Natural killer cell (primary cell): Measurements from ENCODE around the gene ZNF12. TPM values are rescaled to one million over a fixed set of nuclear protein-coding genes. Genes with fewer than 3 reads are reported as not detected.
"Not testable (repeated sequence)": the region's sequence is repeated elsewhere in the genome, so short reads cannot be mapped to it uniquely, and the experiment has no call there.

Source experiments
- ATAC-seq, 3 donors: fragments of 150-1000 bp in 2 of 3; fragments of 200-7000 bp in 1 of 3; cut with Tn5 transposase; 1 replicate in 1 of 3; 2 replicates in 2 of 3; pipeline ENCODE4 v1.10.0; 2021; ENCODE audit warnings: mild to moderate bottlenecking in 2 of 3, moderate library complexity in 2 of 3
- DNase-seq, 2 donors: peaks; one replicate each; pipeline versions ENCODE4 v3.0.0 to v3.0.0-alpha.2; 2013 to 2021; ENCODE audit warnings: mixed read lengths in 1 of 2
- H3K27ac ChIP-seq: one replicate; pipeline ENCODE4 v1.5.1; 2013; ENCODE audit warnings: mild to moderate bottlenecking, low read length
- H3K27me3 ChIP-seq: one replicate; pipeline ENCODE4 v1.6.1; 2013; ENCODE audit warnings: low read length; ENCODE audit not compliant: control insufficient read depth, insufficient read depth
- H3K36me3 ChIP-seq: one replicate; pipeline ENCODE4 v1.6.1; 2013; ENCODE audit warnings: low read length; ENCODE audit not compliant: control insufficient read depth, insufficient read depth
- H3K4me1 ChIP-seq: one replicate; pipeline ENCODE4 v1.6.1; 2013; ENCODE audit warnings: low read length; ENCODE audit not compliant: control insufficient read depth, insufficient read depth
- H3K4me3 ChIP-seq: one replicate; pipeline ENCODE4 v1.5.1; 2013; ENCODE audit warnings: low read length
- H3K9me3 ChIP-seq: one replicate; pipeline ENCODE4 v1.6.1; 2013; ENCODE audit warnings: low read length; ENCODE audit not compliant: control insufficient read depth, insufficient read depth
- H3K27ac Mint-ChIP-seq, 2 donors: one replicate each; pipeline ENCODE4 v1.8.0; 2022; ENCODE audit warnings: mild to moderate bottlenecking in 2 of 2, mixed read lengths in 2 of 2, moderate library complexity in 1 of 2
- H3K27me3 Mint-ChIP-seq, 2 donors: one replicate each; pipeline ENCODE4 v1.8.0; 2022; ENCODE audit warnings: low read depth in 2 of 2, mixed read lengths in 2 of 2
- H3K36me3 Mint-ChIP-seq: one replicate; pipeline ENCODE4 v1.8.0; 2022; ENCODE audit warnings: mixed read lengths
- H3K4me1 Mint-ChIP-seq, 2 donors: one replicate each; pipeline ENCODE4 v1.8.0; 2022; ENCODE audit warnings: mixed read lengths in 2 of 2
- H3K4me3 Mint-ChIP-seq: one replicate; pipeline ENCODE4 v1.8.0; 2022; ENCODE audit warnings: mild to moderate bottlenecking, moderate library complexity, mixed read lengths
- H3K9me3 Mint-ChIP-seq, 2 donors: one replicate each; pipeline ENCODE4 v1.8.0; 2022; ENCODE audit warnings: mixed read lengths in 2 of 2
- WGBS: methylation state at CpG from one replicate; pipeline ENCODE4 v1.1.7; 2013; ENCODE audit warnings: missing lambda C conversion rate; ENCODE audit not compliant: insufficient coverage; 5-methylcytosine and 5-hydroxymethylcytosine counted together
- intact Hi-C: fragments of 100-400 bp; cut with micrococcal nuclease; formaldehyde crosslinking; loops from one replicate; pipeline ENCODE4 v1.14.2; 2022
- total RNA-seq, 4 donors: library from RNA; stranded (reverse); fragments of 120-200 nt in 1 of 4; gene quantifications; one replicate each; pipeline versions ENCODE4 v1.2.3 to v1.2.4, GENCODE V29; 2013 to 2022
- TF ChIP-seq, protein P1 (sequence below): fragments of 200-600 bp; IDR thresholded peaks from one replicate; pipeline ENCODE4 v1.8.0; 2022; ENCODE audit warnings: antibody characterized with exemption

Gene ZNF12
- total RNA-seq, 3 donors from 2014 or later (not counting 1 experiment from before 2014, with no cell fraction given) = 27.5 to 38.4 (median 28.1) TPM

DNA sequence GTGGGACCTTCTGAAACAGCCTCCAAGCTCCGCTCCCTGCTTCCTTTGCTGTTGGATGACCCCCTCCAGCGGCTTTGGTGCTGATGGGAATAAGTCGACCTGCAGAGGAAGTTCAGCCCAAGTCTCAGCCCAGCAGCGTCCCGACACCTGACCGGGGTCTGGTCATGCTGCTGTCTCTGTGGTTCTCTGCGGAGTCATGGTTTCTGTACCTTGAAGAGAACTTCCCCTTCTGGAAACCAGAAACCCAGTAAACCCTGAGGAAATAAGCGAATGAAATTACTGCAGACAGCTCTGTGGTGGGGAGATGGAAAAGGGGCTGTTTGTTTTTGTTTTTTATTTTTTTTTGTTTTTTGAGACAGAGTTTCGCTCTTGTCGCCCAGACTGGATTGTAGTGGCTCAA is 18.3 kb upstream of the ZNF12 start:
- DNase-seq = no peak
- H3K27ac ChIP-seq = no peak overlapping the region
- ATAC-seq = no peak

DNA sequence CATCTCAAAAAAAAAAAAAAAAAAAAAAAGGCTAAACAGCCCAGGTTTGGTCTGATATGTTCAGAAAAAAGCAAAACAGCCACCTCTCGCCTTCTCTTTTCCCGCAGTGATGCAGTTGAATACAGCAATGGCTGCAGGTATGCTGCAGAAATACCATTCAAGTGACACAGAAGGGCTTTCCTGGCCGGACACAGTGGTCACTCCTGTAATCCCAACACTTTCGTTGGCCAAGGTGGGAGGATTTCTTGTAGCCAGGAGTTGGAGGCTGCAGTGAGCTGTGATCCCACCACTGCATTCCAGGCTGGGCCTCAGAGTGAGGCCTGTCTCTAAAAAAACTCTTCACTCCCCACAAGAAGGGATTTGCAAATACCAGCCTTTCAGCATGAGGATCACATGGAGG is 17.6 kb upstream of the ZNF12 start:
- H3K9me3 Mint-ChIP-seq, H3K9me3 ChIP-seq, H3K36me3 Mint-ChIP-seq, H3K36me3 ChIP-seq, H3K27ac Mint-ChIP-seq, H3K27ac ChIP-seq, H3K4me3 Mint-ChIP-seq, H3K27me3 ChIP-seq, DNase-seq, H3K4me1 ChIP-seq, H3K4me3 ChIP-seq, H3K4me1 Mint-ChIP-seq, intact Hi-C loops, ATAC-seq: not testable (repeated sequence)
- H3K27me3 Mint-ChIP-seq = peaks cover 8 to 12% of the 10 kb centered on the region in 2 donors
- WGBS = 92% methylated on average over 4 of the region's 4 CpGs

More for the DNA sequence above, 18.3 kb upstream of the ZNF12 start:
- Mint-ChIP-seq H3K27me3 (peaks cover 8 to 12% of the 10 kb centered on the region in 2 donors), H3K36me3 (no peaks in the 10 kb centered on the region), H3K9me3 (no peaks in the 10 kb centered on the region), H3K4me3 (no peak overlapping the region), H3K4me1 (peaks cover 9 to 10% of the 10 kb centered on the region in 2 donors), H3K27ac (no peak overlapping the region)
- Histone ChIP-seq H3K27me3 (peaks cover 2% of the 10 kb centered on the region), H3K9me3 (no peaks in the 10 kb centered on the region), H3K36me3 (no peaks in the 10 kb centered on the region), H3K4me1 (peaks cover 11% of the 10 kb centered on the region), H3K4me3 (no peak overlapping the region)
- intact Hi-C loops = no loop called here
- WGBS = 27% methylated on average over 10 of the region's 10 CpGs
- TF ChIP-seq, protein P1, sequence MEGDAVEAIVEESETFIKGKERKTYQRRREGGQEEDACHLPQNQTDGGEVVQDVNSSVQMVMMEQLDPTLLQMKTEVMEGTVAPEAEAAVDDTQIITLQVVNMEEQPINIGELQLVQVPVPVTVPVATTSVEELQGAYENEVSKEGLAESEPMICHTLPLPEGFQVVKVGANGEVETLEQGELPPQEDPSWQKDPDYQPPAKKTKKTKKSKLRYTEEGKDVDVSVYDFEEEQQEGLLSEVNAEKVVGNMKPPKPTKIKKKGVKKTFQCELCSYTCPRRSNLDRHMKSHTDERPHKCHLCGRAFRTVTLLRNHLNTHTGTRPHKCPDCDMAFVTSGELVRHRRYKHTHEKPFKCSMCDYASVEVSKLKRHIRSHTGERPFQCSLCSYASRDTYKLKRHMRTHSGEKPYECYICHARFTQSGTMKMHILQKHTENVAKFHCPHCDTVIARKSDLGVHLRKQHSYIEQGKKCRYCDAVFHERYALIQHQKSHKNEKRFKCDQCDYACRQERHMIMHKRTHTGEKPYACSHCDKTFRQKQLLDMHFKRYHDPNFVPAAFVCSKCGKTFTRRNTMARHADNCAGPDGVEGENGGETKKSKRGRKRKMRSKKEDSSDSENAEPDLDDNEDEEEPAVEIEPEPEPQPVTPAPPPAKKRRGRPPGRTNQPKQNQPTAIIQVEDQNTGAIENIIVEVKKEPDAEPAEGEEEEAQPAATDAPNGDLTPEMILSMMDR = no peak

DNA sequence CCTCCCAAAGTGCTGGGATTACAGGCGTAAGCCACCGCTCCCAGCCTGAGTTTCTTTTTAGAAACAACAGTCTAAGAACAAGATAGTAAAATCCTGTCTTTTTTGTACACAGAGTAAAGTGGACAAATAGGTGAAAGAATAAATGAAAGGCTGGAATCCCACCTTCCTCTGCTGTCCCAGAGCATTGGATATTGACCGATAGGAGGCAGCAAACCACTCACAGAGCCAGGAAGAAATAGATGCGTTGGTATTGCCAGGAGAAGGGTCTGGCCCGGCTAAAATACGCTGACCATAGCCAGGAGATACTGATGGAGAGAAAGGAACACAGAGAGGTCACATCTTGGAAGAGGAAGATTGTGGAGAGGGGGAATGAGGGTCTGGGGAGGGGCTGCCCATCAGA is 11.4 kb upstream of the ZNF12 start:
- H3K4me1 ChIP-seq = no peaks in the 10 kb centered on the region
- no peak overlapping the region for H3K27ac Mint-ChIP-seq
- ATAC-seq (no peak), DNase-seq (no peak)
- TF ChIP-seq, protein P1 = no peak
- intact Hi-C loops = no loop called here
- H3K4me3 Mint-ChIP-seq = no peak overlapping the region
- peaks cover 0 to 8% of the 10 kb centered on the region in 2 donors for H3K4me1 Mint-ChIP-seq
- peaks cover 2% of the 10 kb centered on the region for H3K27me3 ChIP-seq
- no peaks in the 10 kb centered on the region for H3K9me3 Mint-ChIP-seq
- H3K36me3 ChIP-seq = no peaks in the 10 kb centered on the region
- H3K9me3 ChIP-seq = no peaks in the 10 kb centered on the region
- WGBS = 64% methylated on average over 6 of the region's 6 CpGs
- no peak overlapping the region for H3K27ac ChIP-seq
- no peak overlapping the region for H3K4me3 ChIP-seq
- peaks cover 27 to 28% of the 10 kb centered on the region in 2 donors for H3K27me3 Mint-ChIP-seq
- H3K36me3 Mint-ChIP-seq = no peaks in the 10 kb centered on the region

DNA sequence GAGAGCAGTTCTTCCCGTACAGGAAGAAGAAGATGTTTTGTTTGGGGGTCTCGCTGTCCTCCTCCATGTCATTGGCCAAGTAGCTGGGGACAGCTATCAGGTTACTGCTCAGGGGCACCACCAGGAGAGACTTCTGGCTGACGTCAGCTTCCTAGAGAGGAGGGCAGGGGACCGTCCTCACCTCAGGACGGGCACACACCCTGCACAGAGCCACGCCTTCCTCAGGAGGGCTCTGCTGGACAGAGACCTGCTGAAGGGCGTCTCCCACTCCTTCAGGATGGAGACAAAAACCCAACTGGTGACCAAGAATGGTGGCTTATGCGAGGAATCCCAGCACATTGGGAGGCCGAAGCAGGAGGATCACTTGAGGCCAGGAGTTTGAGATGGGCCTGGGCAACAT is 9.2 kb upstream of the ZNF12 start:
- ATAC-seq, H3K9me3 Mint-ChIP-seq, intact Hi-C loops, H3K27me3 ChIP-seq, H3K9me3 ChIP-seq, H3K4me1 ChIP-seq, H3K36me3 Mint-ChIP-seq, H3K4me3 Mint-ChIP-seq, H3K27ac Mint-ChIP-seq, H3K4me3 ChIP-seq, DNase-seq, H3K27ac ChIP-seq, H3K36me3 ChIP-seq, H3K4me1 Mint-ChIP-seq: not testable (repeated sequence)
- H3K27me3 Mint-ChIP-seq = peaks cover 19 to 21% of the 10 kb centered on the region in 2 donors
- WGBS = 91% methylated on average over 7 of the region's 9 CpGs
